IMR-90 (cell line): ENCODE data around the gene LAMA3. TPM values are rescaled to one million over a fixed set of nuclear protein-coding genes. Genes with fewer than 3 reads are reported as not detected.

ENCODE experiments used
- ATAC-seq: fragments of 200-7000 bp; cut with Tn5 transposase; 2 replicates; pipeline ENCODE4 v1.9.1; 2020; ENCODE audit warnings: low read depth, mild to moderate bottlenecking, moderate library complexity
- BruUV-seq: library from RNA; stranded (reverse); fragments of 400-500 nt; replicated peaks from 2 replicates; lab custom pipeline; 2021; lab: Mats Ljungman, UMichigan
- CTCF ChIA-PET: fragments of 300-600 bp; formaldehyde crosslinking; extraction: SDS; loops from one replicate; lab custom pipeline; 2021; ENCODE audit warnings: antibody characterized with exemption; lab: Yijun Ruan, JAX
- POLR2A ChIA-PET: fragments of 300-600 bp; sonication (Branson Sonifier 250); formaldehyde crosslinking; loops from one replicate; lab custom pipeline; 2022; ENCODE audit warnings: antibody characterized with exemption; ENCODE audit not compliant: unreplicated experiment; lab: Charles Lee
- DNase-seq: peaks from one replicate; pipeline ENCODE4 v3.0.0; 2013
- H2AFZ ChIP-seq: replicated peaks from 2 replicates; pipeline ENCODE3; 2013; ENCODE audit warnings: low read length, mild to moderate bottlenecking; ENCODE audit not compliant: poor library complexity
- H2AK5ac ChIP-seq: 2 replicates; pipeline ENCODE4 v1.6.1; 2013; ENCODE audit warnings: low read depth, low read length, inconsistent platforms
- H2AK9ac ChIP-seq: replicated peaks from 2 replicates; pipeline ENCODE3; 2013; ENCODE audit warnings: mild to moderate bottlenecking, low read depth, low read length, moderate library complexity; ENCODE audit not compliant: poor library complexity
- H2BK120ac ChIP-seq: 2 replicates; pipeline ENCODE4 v1.6.1; 2013; ENCODE audit warnings: low read depth, low read length, inconsistent platforms
- H2BK15ac ChIP-seq: 3 replicates; pipeline ENCODE4 v1.6.1; 2013; ENCODE audit warnings: low read depth, low read length, inconsistent platforms
- H2BK20ac ChIP-seq: 2 replicates; pipeline ENCODE4 v1.6.1; 2013; ENCODE audit warnings: low read depth, mild to moderate bottlenecking, inconsistent platforms, low read length, moderate library complexity
- H2BK5ac ChIP-seq: 2 replicates; pipeline ENCODE4 v1.6.1; 2013; ENCODE audit warnings: mild to moderate bottlenecking, low read depth, low read length, inconsistent platforms; ENCODE audit not compliant: poor library complexity, severe bottlenecking
- H3K14ac ChIP-seq: replicated peaks from 2 replicates; pipeline ENCODE4 v1.6.1; 2013; ENCODE audit warnings: low read depth, low read length, inconsistent platforms
- H3K18ac ChIP-seq: 2 replicates; pipeline ENCODE4 v1.6.1; 2013; ENCODE audit warnings: low read depth, low read length, control low read depth
- H3K23ac ChIP-seq: 2 replicates; pipeline ENCODE4 v1.6.1; 2013; ENCODE audit warnings: low read depth, low read length, inconsistent platforms
- H3K27ac ChIP-seq: 2 replicates; pipeline ENCODE4 v1.5.1; 2013; ENCODE audit warnings: mild to moderate bottlenecking, control low read depth, low read length; ENCODE audit not compliant: insufficient read depth
- H3K27me3 ChIP-seq: 2 replicates; pipeline ENCODE4 v1.6.1; 2013; ENCODE audit warnings: low read length; ENCODE audit not compliant: control insufficient read depth, insufficient read depth
- H3K36me3 ChIP-seq: 2 replicates; pipeline ENCODE4 v1.6.1; 2013; ENCODE audit warnings: low read length, mixed read lengths; ENCODE audit not compliant: control insufficient read depth, insufficient read depth
- H3K4ac ChIP-seq: 2 replicates; pipeline ENCODE4 v1.6.1; 2013; ENCODE audit warnings: low read depth, low read length, inconsistent platforms
- H3K4me1 ChIP-seq: 2 replicates; pipeline ENCODE4 v1.6.1; 2013; ENCODE audit warnings: low read length, mixed read lengths; ENCODE audit not compliant: control insufficient read depth, insufficient read depth
- H3K4me2 ChIP-seq: 2 replicates; pipeline ENCODE4 v1.6.1; 2013; ENCODE audit warnings: low read depth, mild to moderate bottlenecking, control low read depth, low read length, moderate library complexity
- H3K4me3 ChIP-seq: 2 replicates; pipeline ENCODE4 v1.5.1; 2013; ENCODE audit warnings: low read depth, mild to moderate bottlenecking, control low read depth, low read length, moderate library complexity; ENCODE audit not compliant: insufficient read depth
- H3K56ac ChIP-seq: 2 replicates; pipeline ENCODE4 v1.6.1; 2013; ENCODE audit warnings: low read length, inconsistent platforms; ENCODE audit not compliant: insufficient read depth; ENCODE audit errors: extremely low read depth
- H3K79me1 ChIP-seq, 2 experiments: 2 replicates each; pipeline ENCODE4 v1.6.1; 2013; ENCODE audit warnings: low read length in 2 of 2, inconsistent platforms in 1 of 2, low read depth in 1 of 2
- H3K9ac ChIP-seq: 2 replicates; pipeline ENCODE4 v1.6.1; 2013; ENCODE audit warnings: low read depth, low read length, control low read depth
- H3K9me1 ChIP-seq: 2 replicates; pipeline ENCODE4 v1.6.1; 2013; ENCODE audit warnings: low read length, inconsistent platforms; ENCODE audit not compliant: insufficient read depth
- H3K9me3 ChIP-seq: 2 replicates; pipeline ENCODE4 v1.6.1; 2013; ENCODE audit warnings: low read length; ENCODE audit not compliant: control insufficient read depth, insufficient read depth
- H4K20me1 ChIP-seq: 2 replicates; pipeline ENCODE4 v1.6.1; 2013; ENCODE audit warnings: low read length, inconsistent platforms; ENCODE audit not compliant: insufficient read depth
- H4K5ac ChIP-seq: 2 replicates; pipeline ENCODE4 v1.6.1; 2013; ENCODE audit warnings: mild to moderate bottlenecking, low read depth, low read length, control low read depth
- H4K8ac ChIP-seq, 2 experiments: 2 replicates each; pipeline ENCODE4 v1.6.1; 2013; ENCODE audit warnings: low read depth in 2 of 2, low read length in 2 of 2, control low read depth in 1 of 2, inconsistent platforms in 1 of 2
- H4K91ac ChIP-seq: 2 replicates; pipeline ENCODE4 v1.6.1; 2013; ENCODE audit warnings: low read depth, low read length, inconsistent platforms; ENCODE audit not compliant: insufficient read depth
- BHLHE40 ChIP-seq: fragments of 150-350 bp; IDR thresholded peaks from 2 replicates; pipeline ENCODE4 v1.6.1; 2016; ENCODE audit warnings: mild to moderate bottlenecking, low read depth, low read length
- CEBPB ChIP-seq: IDR thresholded peaks from 2 replicates; pipeline ENCODE4 v1.6.1; 2012; ENCODE audit warnings: low read depth, low read length, improper control_type of control experiment
- CHD1 ChIP-seq: IDR thresholded peaks from 2 replicates; pipeline ENCODE4 v1.6.1; 2012; ENCODE audit warnings: low read depth, low read length, improper control_type of control experiment
- CTCF ChIP-seq: conservative IDR thresholded peaks from 2 replicates; pipeline ENCODE4 v1.5.1; 2012; ENCODE audit warnings: mild to moderate bottlenecking, low read depth, low read length, improper control_type of control experiment
- ELK1 ChIP-seq: fragments of 150-350 bp; IDR thresholded peaks from 2 replicates; pipeline ENCODE4 v1.6.1; 2016; ENCODE audit warnings: low read depth, mild to moderate bottlenecking, low read length, moderate library complexity, borderline replicate concordance
- FOS ChIP-seq: fragments of 150-350 bp; IDR thresholded peaks from 2 replicates; pipeline ENCODE4 v1.6.1; 2016; ENCODE audit warnings: low read depth, low read length
- MAFK ChIP-seq: IDR thresholded peaks from 2 replicates; pipeline ENCODE4 v1.6.1; 2012; ENCODE audit warnings: low read depth, low read length, improper control_type of control experiment
- MAZ ChIP-seq: IDR thresholded peaks from 2 replicates; pipeline ENCODE4 v1.6.1; 2012; ENCODE audit warnings: low read depth, mild to moderate bottlenecking, low read length, improper control_type of control experiment, moderate library complexity, borderline replicate concordance
- MXI1 ChIP-seq: IDR thresholded peaks from 2 replicates; pipeline ENCODE4 v1.6.1; 2012; ENCODE audit warnings: low read depth, mild to moderate bottlenecking, low read length, moderate library complexity, borderline replicate concordance
- NFE2L2 ChIP-seq: fragments of 150-350 bp; IDR thresholded peaks from 2 replicates; pipeline ENCODE4 v1.6.1; 2016; ENCODE audit warnings: low read depth, mild to moderate bottlenecking, low read length
- POLR2A ChIP-seq: IDR thresholded peaks from 2 replicates; pipeline ENCODE4 v1.6.1; 2012; ENCODE audit warnings: mild to moderate bottlenecking, low read depth, low read length
- RAD21 ChIP-seq: IDR thresholded peaks from 2 replicates; pipeline ENCODE4 v1.6.1; 2012; ENCODE audit warnings: low read length, improper control_type of control experiment
- RCOR1 ChIP-seq: IDR thresholded peaks from 2 replicates; pipeline ENCODE4 v1.6.1; 2012; ENCODE audit warnings: mild to moderate bottlenecking, low read length, improper control_type of control experiment; ENCODE audit not compliant: insufficient replicate concordance
- RFX5 ChIP-seq: IDR thresholded peaks from 2 replicates; pipeline ENCODE4 v1.8.0; 2012; ENCODE audit warnings: low read depth, mild to moderate bottlenecking, low read length, moderate library complexity
- SMC3 ChIP-seq: fragments of 150-350 bp; IDR thresholded peaks from 2 replicates; pipeline ENCODE4 v1.6.1; 2016; ENCODE audit warnings: low read depth, mild to moderate bottlenecking, antibody characterized with exemption, low read length, moderate library complexity
- USF2 ChIP-seq: fragments of 150-350 bp; IDR thresholded peaks from 2 replicates; pipeline ENCODE4 v1.6.1; 2017; ENCODE audit warnings: mild to moderate bottlenecking, antibody characterized with exemption, low read length, low read depth
- WGBS, 2 experiments: methylation state at CpG; one replicate each; pipeline versions ENCODE4 v1.1.5 to v1.1.7; 2013; ENCODE audit warnings: missing lambda C conversion rate in 2 of 2; ENCODE audit not compliant: insufficient read length in 1 of 2; ENCODE audit errors: extremely low coverage in 2 of 2; 5-methylcytosine and 5-hydroxymethylcytosine counted together
- dilution Hi-C: fragments of 300-500 bp; cut with HindIII; formaldehyde crosslinking; loops from one replicate; pipeline ENCODE4 v1.14.3; 2018; ENCODE audit warnings: low sequenced_read_pairs; ENCODE audit not compliant: unreplicated experiment
- in situ Hi-C: fragments of 300-500 bp; cut with MboI; formaldehyde crosslinking; loops from 3 replicates; pipeline ENCODE4 v1.14.3; 2019; ENCODE audit warnings: low sequenced_read_pairs, inconsistent platforms, mixed read lengths
- intact Hi-C: fragments of 100-400 bp; cut with micrococcal nuclease; formaldehyde crosslinking; loops from 2 replicates; pipeline ENCODE4 v1.10.0; 2022
- polyA plus RNA-seq, 3 experiments: library from polyadenylated mRNA; depleted of rRNA; stranded (reverse); fragments of >200 nt; gene quantifications; 2 replicates each; pipeline ENCODE4 v1.2.3, GENCODE V29; 2012; ENCODE audit warnings: low replicate concordance in 1 of 3
- total RNA-seq: library from RNA; depleted of rRNA; stranded (reverse); fragments of >200 nt; gene quantifications from 2 replicates; pipeline ENCODE4 v1.2.3, GENCODE V29; 2012

LAMA3 gene
- total and polyA plus RNA-seq, 2 of the 4 experiments (the other 2 are of a cell fraction): 0.18 to 0.19 TPM

- no peaks in the 10 kb centered on the region for H3K9me3 ChIP-seq
- H3K14ac ChIP-seq: no peak overlapping the region
- ChIA-PET CTCF (no interaction called here), POLR2A (no interaction called here)
- H2BK120ac ChIP-seq: peak overlapping the region; percentile 30; the same call in 1 of the 2 replicates
- no peak overlapping the region for H3K27ac ChIP-seq
- H4K5ac ChIP-seq: peak overlapping the region; percentile 52
- peak overlapping the region; percentile 58; the same call in 1 of the 2 replicates for H3K18ac ChIP-seq
- no peak overlapping the region for H3K4me3 ChIP-seq
- H3K4me1 ChIP-seq: peaks cover 10% of the 10 kb centered on the region
- H3K56ac ChIP-seq: no peak overlapping the region
- H3K4ac ChIP-seq: 0 out of 2 replicates have a peak overlapping the region, but pooled peaks have one; percentile 21
- H2AK5ac ChIP-seq: no peak overlapping the region
- WGBS, 2 experiments: no CpG with 5 or more reads among the region's 2 CpGs
- DNase-seq (no peak), ATAC-seq (no peak)
- H2BK20ac ChIP-seq: peak overlapping the region; percentile 28
- H2AFZ ChIP-seq: no peak overlapping the region
- no peaks in the 10 kb centered on the region for H3K36me3 ChIP-seq
- no peak overlapping the region for H3K23ac ChIP-seq
- dilution Hi-C loops (no loop called here), intact Hi-C loops (loop anchor here (5.0 kb wide), 1 partner anchor 66 kb away; no protein-coding TSS in a partner anchor), in situ Hi-C loops (no loop called here)
- H4K8ac ChIP-seq: no peak overlapping the region
- H3K79me1 ChIP-seq: no peaks in the 10 kb centered on the region
- H4K91ac ChIP-seq: no peak overlapping the region
- BruUV-seq: no TSS peak
- H3K27me3 ChIP-seq: no peaks in the 10 kb centered on the region
- no peak overlapping the region for H3K4me2 ChIP-seq
- H4K20me1 ChIP-seq: no peaks in the 10 kb centered on the region
- H2BK5ac ChIP-seq: no peak overlapping the region
- 0 out of 2 replicates have a peak overlapping the region, but pooled peaks have one; percentile 4 for H3K9ac ChIP-seq
- no peaks in the 10 kb centered on the region for H3K9me1 ChIP-seq
- H2AK9ac ChIP-seq: no peak overlapping the region
- 0 out of 3 replicates have a peak overlapping the region, but pooled peaks have one; percentile 5 for H2BK15ac ChIP-seq
- TF ChIP-seq MAZ (no peak), MXI1 (no peak), CEBPB (no peak), ELK1 (no peak), FOS (no peak), RFX5 (no peak), RCOR1 (no peak), SMC3 (no peak), CTCF (no peak), BHLHE40 (no peak), NFE2L2 (no peak), USF2 (no peak), RAD21 (no peak), CHD1 (no peak), POLR2A (no peak), MAFK (no peak)
Measured at GRCh38 chr18:23992941-23993280, 303.7 kb downstream of the LAMA3 start.
